ENCODE results near the gene ZCCHC9.
"Not testable (repeated sequence)": the region's sequence is repeated elsewhere in the genome, so short reads cannot be mapped to it uniquely, and the experiment has no call there.

The ZCCHC9 gene

GRCh38 chr5:81290146-81290545, 11.2 kb upstream of the ZCCHC9 start:
- Histone ChIP-seq H3K27ac (ENCODE audit: low read length) (no peak overlapping the region), H3K4me2 (ENCODE audit: low read depth, low read length) (no peak overlapping the region), H3K36me3 (replicated peaks; ENCODE audit: insufficient read depth, low read length) (no peaks in the 10 kb centered on the region), H3K9me3 (replicated peaks; ENCODE audit: insufficient read depth, low read length) (no peaks in the 10 kb centered on the region), H4K20me1 (ENCODE audit: insufficient read depth, low read length) (no peaks in the 10 kb centered on the region), H3F3A (ENCODE audit: insufficient read depth, low read length) (no peaks in the 10 kb centered on the region), H2AFZ (ENCODE audit: low read length) (no peak overlapping the region), H3K9ac (ENCODE audit: low read length) (no peak overlapping the region), H3K27me3 (replicated peaks; ENCODE audit: insufficient read depth, low read length) (no peaks in the 10 kb centered on the region), H3K4me1 (ENCODE audit: low read length) (no peaks in the 10 kb centered on the region), H3K79me2 (ENCODE audit: low read length) (peaks cover 24% of the 10 kb centered on the region), H3K9me2 (replicated peaks; ENCODE audit: insufficient read depth, low read length) (no peaks in the 10 kb centered on the region), H3K4me3 (ENCODE audit: low read length) (no peak overlapping the region)
- no peak for DNase-seq
- TF ChIP-seq EZH2phosphoT487 (IDR thresholded peaks at IDR 0.05; ENCODE audit: low read length) = no peak
- no peak for TF ChIP-seq CTCF (IDR thresholded peaks at IDR 0.05; ENCODE audit: low read length)
- TF ChIP-seq EZH2 (optimal IDR thresholded peaks at IDR 0.05; ENCODE audit: low read depth, low read length) = no peak

- Histone ChIP-seq H3K27ac (ENCODE audit: low read length) (no peak overlapping the region), H3K27me3 (replicated peaks; ENCODE audit: insufficient read depth, low read length) (no peaks in the 10 kb centered on the region), H4K20me1 (ENCODE audit: insufficient read depth, low read length) (no peaks in the 10 kb centered on the region), H2AFZ (ENCODE audit: low read length) (no peak overlapping the region), H3K36me3 (replicated peaks; ENCODE audit: insufficient read depth, low read length) (no peaks in the 10 kb centered on the region), H3K79me2 (ENCODE audit: low read length) (peaks cover 24% of the 10 kb centered on the region), H3F3A (ENCODE audit: insufficient read depth, low read length) (no peaks in the 10 kb centered on the region), H3K9me3 (replicated peaks; ENCODE audit: insufficient read depth, low read length) (no peaks in the 10 kb centered on the region), H3K4me2 (ENCODE audit: low read depth, low read length) (no peak overlapping the region), H3K4me1 (ENCODE audit: low read length) (no peaks in the 10 kb centered on the region), H3K9ac (ENCODE audit: low read length) (no peak overlapping the region), H3K9me2 (replicated peaks; ENCODE audit: insufficient read depth, low read length) (no peaks in the 10 kb centered on the region), H3K4me3 (ENCODE audit: low read length) (no peak overlapping the region)
- DNase-seq = no peak
- TF ChIP-seq EZH2phosphoT487 (IDR thresholded peaks at IDR 0.05; ENCODE audit: low read length) = no peak
- no peak for TF ChIP-seq CTCF (IDR thresholded peaks at IDR 0.05; ENCODE audit: low read length)
- no peak for TF ChIP-seq EZH2 (optimal IDR thresholded peaks at IDR 0.05; ENCODE audit: low read depth, low read length)
These were observed 9.3 kb upstream of the ZCCHC9 start for GRCh38 chr5:81292130-81292529.

GRCh38 chr5:81294021-81294420, 7.4 kb upstream of the ZCCHC9 start:
- H3K9me2 ChIP-seq (replicated peaks; ENCODE audit: insufficient read depth, low read length); DNase-seq; H4K20me1 ChIP-seq (ENCODE audit: insufficient read depth, low read length); H3K4me2 ChIP-seq (ENCODE audit: low read depth, low read length); H3F3A ChIP-seq (ENCODE audit: insufficient read depth, low read length); H3K4me1 ChIP-seq (ENCODE audit: low read length); H3K36me3 ChIP-seq (replicated peaks; ENCODE audit: insufficient read depth, low read length); H3K27ac ChIP-seq (ENCODE audit: low read length); H3K9ac ChIP-seq (ENCODE audit: low read length); H3K27me3 ChIP-seq (replicated peaks; ENCODE audit: insufficient read depth, low read length); H3K4me3 ChIP-seq (ENCODE audit: low read length); H2AFZ ChIP-seq (ENCODE audit: low read length); H3K9me3 ChIP-seq (replicated peaks; ENCODE audit: insufficient read depth, low read length): not testable (repeated sequence)
- H3K79me2 ChIP-seq (ENCODE audit: low read length) = peaks cover 24% of the 10 kb centered on the region

- H3K27me3 ChIP-seq (replicated peaks; ENCODE audit: insufficient read depth, low read length) = no peaks in the 10 kb centered on the region
These were observed 3.9 kb upstream of the ZCCHC9 start for GRCh38 chr5:81297531-81297930.

More at GRCh38 chr5:81297531-81297930, 3.9 kb upstream of the ZCCHC9 start:
- Histone ChIP-seq H3K4me1 (ENCODE audit: low read length) (peaks cover 14% of the 10 kb centered on the region; the same call in 1 of the 2 replicates), H3K9me3 (replicated peaks; ENCODE audit: insufficient read depth, low read length) (no peaks in the 10 kb centered on the region), H3K4me3 (ENCODE audit: low read length) (no peak overlapping the region), H3K36me3 (replicated peaks; ENCODE audit: insufficient read depth, low read length) (no peaks in the 10 kb centered on the region), H2AFZ (ENCODE audit: low read length) (no peak overlapping the region), H3F3A (ENCODE audit: insufficient read depth, low read length) (no peaks in the 10 kb centered on the region), H4K20me1 (ENCODE audit: insufficient read depth, low read length) (no peaks in the 10 kb centered on the region), H3K27ac (ENCODE audit: low read length) (no peak overlapping the region), H3K4me2 (ENCODE audit: low read depth, low read length) (no peak overlapping the region), H3K9ac (ENCODE audit: low read length) (no peak overlapping the region), H3K9me2 (replicated peaks; ENCODE audit: insufficient read depth, low read length) (no peaks in the 10 kb centered on the region), H3K79me2 (ENCODE audit: low read length) (peaks cover 33% of the 10 kb centered on the region)
- no peak for TF ChIP-seq EZH2phosphoT487 (IDR thresholded peaks at IDR 0.05; ENCODE audit: low read length)
- no peak for TF ChIP-seq CTCF (IDR thresholded peaks at IDR 0.05; ENCODE audit: low read length)
- TF ChIP-seq EZH2 (optimal IDR thresholded peaks at IDR 0.05; ENCODE audit: low read depth, low read length) = no peak
- DNase-seq = no peak

Data from MM.1S (cell line).